Mucosa of descending colon (tissue), 3 donors: ENCODE measurements around the gene LSG1. TPM values are rescaled to one million over a fixed set of nuclear protein-coding genes. Genes with fewer than 3 reads are reported as not detected.
A peak's percentile ranks its signal among the peaks of the same experiment; 100 is the strongest.

Source experiments
- ATAC-seq: fragments of 200-7000 bp; cut with Tn5 transposase; one replicate; pipeline ENCODE4 v1.9.1; 2020; ENCODE audit warnings: mild to moderate bottlenecking, moderate library complexity
- DNase-seq, 3 donors: peaks; one replicate each; pipeline ENCODE4 v3.0.0-alpha.2; 2020
- H3K36me3 ChIP-seq: fragments of 200-600 bp; one replicate; pipeline ENCODE4 v1.8.0; 2021; ENCODE audit warnings: low read depth, mild to moderate bottlenecking
- H3K4me1 ChIP-seq: fragments of 200-600 bp; one replicate; pipeline ENCODE4 v1.8.0; 2021; ENCODE audit warnings: low read depth, mild to moderate bottlenecking
- H3K4me3 ChIP-seq: fragments of 200-600 bp; one replicate; pipeline ENCODE4 v1.8.0; 2021; ENCODE audit warnings: mild to moderate bottlenecking
- H3K9me3 ChIP-seq: fragments of 200-600 bp; one replicate; pipeline ENCODE4 v1.8.0; 2021; ENCODE audit warnings: mild to moderate bottlenecking
- CTCF ChIP-seq: fragments of 200-600 bp; IDR thresholded peaks from one replicate; pipeline ENCODE4 v1.8.0; 2022; ENCODE audit warnings: antibody characterized with exemption, mild to moderate bottlenecking
- intact Hi-C, 2 donors: fragments of 100-400 bp; cut with DNase I in 1 of 2; cut with micrococcal nuclease in 1 of 2; formaldehyde crosslinking; loops; one replicate each; pipeline versions ENCODE4 v1.11.0 to v1.11.1; 2022; cut with DNase I, micrococcal nuclease
- total RNA-seq, 3 donors: library from RNA; stranded (reverse); fragmentation: NEBNext Ultra II Directional in 2 of 3; extraction: Animal tissue kit (Norgen Biotek cat#: 25700) in 2 of 3; gene quantifications; one replicate each; pipeline versions ENCODE4 v1.2.1 to v1.2.4, GENCODE V29; 2021 to 2023
- donor health status: DM: no; HTN: no; CAD: no; lungs with moderate emphysema.
- donor health status: DM: no; HTN: no; CAD: no.
- donor health status: DM: no; HTN: yes; CAD: no.

The LSG1 gene
- total RNA-seq, 3 donors from 2014 or later = 34.0 to 35.6 (median 35.5) TPM

GRCh38 chr3:194620196-194620595 is 51.8 kb downstream of the LSG1 start:
- H3K9me3 ChIP-seq = no peaks in the 10 kb centered on the region
- intact Hi-C loops = no loop called here
- ATAC-seq (no peak), DNase-seq (no peak)
- no peak overlapping the region for H3K4me3 ChIP-seq
- no peaks in the 10 kb centered on the region for H3K36me3 ChIP-seq
- peaks cover 8% of the 10 kb centered on the region for H3K4me1 ChIP-seq
- TF ChIP-seq CTCF = no peak

- TF ChIP-seq CTCF = no peak
- no peak overlapping the region for H3K4me3 ChIP-seq
- no peaks in the 10 kb centered on the region for H3K9me3 ChIP-seq
- peaks cover 8% of the 10 kb centered on the region for H3K4me1 ChIP-seq
- no peak for ATAC-seq
- intact Hi-C loops = no loop called here
- DNase-seq = peak in 1 of 3 donors; percentile 24
- H3K36me3 ChIP-seq = no peaks in the 10 kb centered on the region
Observed at GRCh38 chr3:194619741-194620140, 52.2 kb downstream of the LSG1 start.

GRCh38 chr3:194618858-194619608 is 53.0 kb downstream of the LSG1 start:
- Histone ChIP-seq H3K4me1 (peaks cover 8% of the 10 kb centered on the region), H3K9me3 (no peaks in the 10 kb centered on the region), H3K4me3 (no peak overlapping the region), H3K36me3 (no peaks in the 10 kb centered on the region)
- intact Hi-C loops = no loop called here
- no peak for ATAC-seq
- DNase-seq = peak in 1 of 3 donors; percentile 37
- no peak for TF ChIP-seq CTCF

- no peak for ATAC-seq
- no peak for TF ChIP-seq CTCF
Observed at GRCh38 chr3:194617827-194618226, 54.2 kb downstream of the LSG1 start.

GRCh38 chr3:194617143-194617671 is 54.8 kb downstream of the LSG1 start:
- Histone ChIP-seq H3K36me3 (no peaks in the 10 kb centered on the region), H3K9me3 (no peaks in the 10 kb centered on the region), H3K4me1 (peaks cover 8% of the 10 kb centered on the region), H3K4me3 (no peak overlapping the region)
- no peak for TF ChIP-seq CTCF
- intact Hi-C loops = no loop called here
- no peak for DNase-seq
- no peak for ATAC-seq

More at GRCh38 chr3:194617827-194618226, 54.2 kb downstream of the LSG1 start:
- Histone ChIP-seq H3K4me3 (no peak overlapping the region), H3K36me3 (no peaks in the 10 kb centered on the region), H3K9me3 (no peaks in the 10 kb centered on the region), H3K4me1 (peaks cover 8% of the 10 kb centered on the region)
- intact Hi-C loops = no loop called here
- DNase-seq = no peak
